T-helper 1 cell (primary cell): ENCODE data around the gene PRDM16.

Experiments used
- DNase-seq, 5 donors: peaks; one replicate each; pipeline ENCODE4 v3.0.0-alpha.2; 2012 to 2020

PRDM16 gene

DNA sequence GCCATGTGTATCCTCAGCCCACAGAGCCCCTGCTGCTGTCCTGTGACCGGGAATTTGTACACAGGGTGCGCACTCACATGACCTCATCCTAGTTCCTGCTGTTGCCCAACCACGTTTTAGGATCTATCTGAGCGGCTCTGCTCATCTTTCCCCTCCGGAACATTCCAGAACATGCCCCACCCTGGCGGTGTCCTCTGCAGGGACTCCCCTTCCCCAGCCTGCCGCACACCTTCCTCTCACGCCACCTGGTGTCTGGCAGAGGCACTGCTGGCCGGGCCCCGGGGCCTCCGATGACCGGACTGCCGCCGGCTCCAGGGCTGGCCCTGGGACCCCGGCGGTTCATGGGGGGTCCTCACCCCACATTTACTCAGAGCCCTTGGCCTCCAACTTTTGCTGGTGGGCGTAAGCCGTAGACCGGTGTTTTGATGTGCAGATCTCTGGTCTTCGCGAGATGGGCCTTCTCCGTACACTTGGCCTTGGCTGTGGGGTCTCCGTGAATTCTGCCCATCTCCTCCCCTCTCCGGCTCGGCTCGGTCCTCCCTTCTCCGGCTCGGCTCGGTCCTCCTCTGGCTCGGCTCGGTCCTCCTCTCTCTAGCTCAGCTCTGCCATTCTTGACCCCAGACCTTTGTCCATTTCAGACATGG is 414.9 kb downstream of the PRDM16 start:
- peak in 2 of 5 donors; percentile 21 to 30 for DNase-seq

DNA sequence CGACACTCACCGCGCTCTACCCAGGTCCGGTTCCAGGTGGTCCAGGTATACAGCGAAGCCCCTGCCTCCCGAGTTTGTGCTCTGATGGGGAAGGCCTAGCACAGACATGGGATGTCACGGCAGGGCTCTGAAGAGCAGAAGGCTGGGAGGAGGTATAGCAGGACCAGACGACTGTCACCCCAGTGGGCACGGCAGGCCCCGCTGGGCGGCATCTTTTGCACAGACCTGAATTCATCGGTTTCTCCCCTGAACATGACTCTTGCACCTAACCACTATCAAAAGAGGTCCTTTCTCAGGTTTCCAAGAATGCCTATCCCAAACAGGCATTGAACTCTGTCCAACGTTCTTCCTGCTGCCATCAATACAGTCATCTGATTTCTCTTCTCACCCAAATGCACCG is 416.0 kb downstream of the PRDM16 start:
- DNase-seq = no peak
